Caco-2 (cell line): Measurements from ENCODE around the gene TLL1. TPM values are rescaled to one million over a fixed set of nuclear protein-coding genes. Genes with fewer than 3 reads are reported as not detected.

Experiments
- BruUV-seq: library from RNA; stranded (reverse); fragments of 400-500 nt; replicated peaks from 2 replicates; lab custom pipeline; 2021; lab: Mats Ljungman, UMichigan
- CTCF ChIA-PET: fragments of 300-600 bp; sonication (Branson Sonifier 250); formaldehyde crosslinking; loops from one replicate; lab custom pipeline; 2022; ENCODE audit warnings: antibody characterized with exemption; lab: Charles Lee
- POLR2A ChIA-PET: fragments of 300-600 bp; sonication (Branson Sonifier 250); formaldehyde crosslinking; loops from one replicate; lab custom pipeline; 2022; ENCODE audit warnings: antibody characterized with exemption; lab: Charles Lee
- DNase-seq, 2 experiments: peaks; one replicate each; pipeline versions ENCODE4 v3.0.0 to v3.0.0-alpha.2; 2020 to 2022
- H3K27me3 ChIP-seq: replicated peaks from 2 replicates; pipeline ENCODE4 v1.6.0; 2011; ENCODE audit warnings: low read length; ENCODE audit not compliant: control insufficient read depth, insufficient read depth
- H3K36me3 ChIP-seq: 2 replicates; pipeline ENCODE4 v1.5.1; 2011; ENCODE audit warnings: low read length; ENCODE audit not compliant: control insufficient read depth, insufficient read depth
- H3K4me1 ChIP-seq: fragments of 250-450 bp; sonication (Bioruptor Pico); 2 replicates; pipeline ENCODE4 v1.5.1; 2020; ENCODE audit warnings: mild to moderate bottlenecking
- H3K4me3 ChIP-seq: 2 replicates; pipeline ENCODE4 v1.5.1; 2011; ENCODE audit warnings: low read depth, mild to moderate bottlenecking, control low read depth, low read length
- H3K9me3 ChIP-seq: fragments of 250-450 bp; sonication (Bioruptor Pico); 2 replicates; pipeline ENCODE4 v1.5.1; 2020; ENCODE audit warnings: mild to moderate bottlenecking, moderate library complexity
- H3K27ac Mint-ChIP-seq: one replicate; pipeline ENCODE4 v1.8.0; 2022; ENCODE audit warnings: mixed read lengths; ENCODE audit not compliant: unreplicated experiment
- H3K27me3 Mint-ChIP-seq: one replicate; pipeline ENCODE4 v1.8.0; 2022; ENCODE audit warnings: mixed read lengths; ENCODE audit not compliant: insufficient read depth, unreplicated experiment
- H3K36me3 Mint-ChIP-seq: one replicate; pipeline ENCODE4 v1.8.0; 2022; ENCODE audit warnings: mild to moderate bottlenecking, mixed read lengths; ENCODE audit not compliant: insufficient read depth, unreplicated experiment
- H3K4me1 Mint-ChIP-seq: one replicate; pipeline ENCODE4 v1.8.0; 2022; ENCODE audit warnings: low read depth, mixed read lengths; ENCODE audit not compliant: unreplicated experiment
- H3K4me3 Mint-ChIP-seq: one replicate; pipeline ENCODE4 v1.8.0; 2022; ENCODE audit warnings: mild to moderate bottlenecking, moderate library complexity, mixed read lengths; ENCODE audit not compliant: unreplicated experiment
- H3K9me3 Mint-ChIP-seq: one replicate; pipeline ENCODE4 v1.8.0; 2022; ENCODE audit warnings: mixed read lengths; ENCODE audit not compliant: unreplicated experiment
- CTCF ChIP-seq, 2 experiments: fragments of 200-600 bp in 1 of 2; IDR thresholded peaks; 1 replicate in 1 of 2; 2 replicates in 1 of 2; pipeline versions ENCODE4 v1.5.1 to v1.8.0; 2011 to 2022; ENCODE audit warnings: antibody characterized with exemption in 1 of 2, control low read depth in 1 of 2, inconsistent platforms in 1 of 2, low read depth in 1 of 2, low read length in 1 of 2, mild to moderate bottlenecking in 1 of 2, moderate library complexity in 1 of 2; ENCODE audit not compliant: insufficient read depth in 1 of 2, severe bottlenecking in 1 of 2, unreplicated experiment in 1 of 2
- intact Hi-C: fragments of 100-400 bp; cut with micrococcal nuclease; formaldehyde crosslinking; loops from one replicate; pipeline ENCODE4 v1.10.0; 2022; ENCODE audit not compliant: unreplicated experiment
- total RNA-seq: library from RNA; stranded (reverse); gene quantifications from 2 replicates; pipeline ENCODE4 v1.2.3, GENCODE V29; 2022

TLL1 gene
- total RNA-seq, 1 experiment from 2014 or later: 14.2 TPM

GRCh38 chr4:165931741-165932140, 58.7 kb downstream of the TLL1 start:
- BruUV-seq: no TSS peak
- POLR2A ChIA-PET: interaction anchor here (0.5 kb wide), 1 partner anchor 1575 kb away, joined by 3 read pairs; no protein-coding TSS in a partner anchor

GRCh38 chr4:165944900-165945299, 71.9 kb downstream of the TLL1 start:
- H3K27ac Mint-ChIP-seq: no peak overlapping the region
- no peaks in the 10 kb centered on the region for H3K9me3 Mint-ChIP-seq
- intact Hi-C loops: no loop called here
- H3K27me3 Mint-ChIP-seq: no peaks in the 10 kb centered on the region
- no peak overlapping the region for H3K4me3 Mint-ChIP-seq
- H3K9me3 ChIP-seq: no peaks in the 10 kb centered on the region
- H3K36me3 ChIP-seq: no peaks in the 10 kb centered on the region
- H3K27me3 ChIP-seq: no peaks in the 10 kb centered on the region
- DNase-seq: no peak
- BruUV-seq: no TSS peak
- ChIA-PET POLR2A (no interaction called here), CTCF (no interaction called here)
- H3K36me3 Mint-ChIP-seq: peaks cover 10% of the 10 kb centered on the region
- no peaks in the 10 kb centered on the region for H3K4me1 ChIP-seq
- TF ChIP-seq CTCF (IDR thresholded peaks at IDR 0.05; ENCODE audit: insufficient read depth in 1 of 2, low read depth in 1 of 2, low read length in 1 of 2, severe bottlenecking in 1 of 2, unreplicated experiment in 1 of 2): no peak
- H3K4me1 Mint-ChIP-seq: peaks cover 6% of the 10 kb centered on the region
- H3K4me3 ChIP-seq: no peak overlapping the region

More at GRCh38 chr4:165931741-165932140, 58.7 kb downstream of the TLL1 start:
- Histone ChIP-seq H3K4me3 (no peak overlapping the region), H3K27me3 (no peaks in the 10 kb centered on the region), H3K36me3 (no peaks in the 10 kb centered on the region), H3K9me3 (no peaks in the 10 kb centered on the region), H3K4me1 (0 out of 2 replicates have a peak, but pooled peaks cover 6% of the 10 kb centered on the region)
- H3K27ac Mint-ChIP-seq: no peak overlapping the region
- H3K27me3 Mint-ChIP-seq: no peaks in the 10 kb centered on the region
- intact Hi-C loops: loop anchor here (5.0 kb wide), 1 partner anchor 59 kb away; the partner anchor contains the start of gene TLL1
- TF ChIP-seq CTCF (IDR thresholded peaks at IDR 0.05; ENCODE audit: insufficient read depth in 1 of 2, low read depth in 1 of 2, low read length in 1 of 2, severe bottlenecking in 1 of 2, unreplicated experiment in 1 of 2): no peak
- CTCF ChIA-PET: no interaction called here
- peak; percentile 12 to 35 for DNase-seq
- H3K9me3 Mint-ChIP-seq: no peaks in the 10 kb centered on the region
- no peak overlapping the region for H3K4me3 Mint-ChIP-seq
- no peaks in the 10 kb centered on the region for H3K36me3 Mint-ChIP-seq
- H3K4me1 Mint-ChIP-seq: no peaks in the 10 kb centered on the region

DNA sequence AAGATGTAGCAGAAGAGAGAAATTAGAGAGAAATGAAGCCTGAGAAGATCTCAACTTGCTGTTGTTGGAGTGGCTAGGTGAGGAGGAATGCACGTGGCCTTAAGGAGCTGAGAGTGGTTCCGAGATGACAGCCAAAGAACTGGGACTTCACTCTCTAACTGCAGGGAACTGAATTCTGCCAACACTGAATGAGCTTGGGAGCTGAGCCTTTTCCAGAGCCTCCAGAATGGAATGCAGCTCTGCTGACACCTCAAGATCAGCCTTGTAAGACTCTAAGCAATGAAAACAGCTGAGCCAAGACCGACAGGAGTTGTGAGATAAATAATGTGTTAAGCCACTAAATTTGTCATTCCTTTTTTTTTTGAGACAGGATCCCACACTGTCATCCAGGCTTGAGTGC, 73.0 kb downstream of the TLL1 start:
- TF ChIP-seq CTCF (IDR thresholded peaks at IDR 0.05; ENCODE audit: insufficient read depth in 1 of 2, low read depth in 1 of 2, low read length in 1 of 2, severe bottlenecking in 1 of 2, unreplicated experiment in 1 of 2): no peak
- DNase-seq: no peak
- no peaks in the 10 kb centered on the region for H3K27me3 ChIP-seq
- peaks cover 6% of the 10 kb centered on the region for H3K4me1 Mint-ChIP-seq
- H3K27ac Mint-ChIP-seq: no peak overlapping the region
- H3K4me3 Mint-ChIP-seq: no peak overlapping the region
- no peaks in the 10 kb centered on the region for H3K9me3 ChIP-seq
- BruUV-seq: no TSS peak
- ChIA-PET CTCF (no interaction called here), POLR2A (no interaction called here)
- intact Hi-C loops: no loop called here
- no peaks in the 10 kb centered on the region for H3K36me3 ChIP-seq
- no peak overlapping the region for H3K4me3 ChIP-seq
- no peaks in the 10 kb centered on the region for H3K4me1 ChIP-seq
- peaks cover 10% of the 10 kb centered on the region for H3K36me3 Mint-ChIP-seq
- no peaks in the 10 kb centered on the region for H3K27me3 Mint-ChIP-seq
- H3K9me3 Mint-ChIP-seq: no peaks in the 10 kb centered on the region
